ENCODE data around the gene EPHA5. TPM values are rescaled to one million over a fixed set of nuclear protein-coding genes. Genes with fewer than 3 reads are reported as not detected.
A peak's percentile ranks its signal among the peaks of the same experiment; 100 is the strongest.

Gene EPHA5
- total RNA-seq, 1 donor from 2014 or later: 1.6 TPM

- Mint-ChIP-seq H3K27me3 (ENCODE audit: low read depth) (no peaks in the 10 kb centered on the region), H3K27ac (ENCODE audit: unreplicated experiment) (no peak overlapping the region), H3K4me1 (ENCODE audit: low read depth) (no peaks in the 10 kb centered on the region), H3K36me3 (ENCODE audit: low read depth) (no peaks in the 10 kb centered on the region), H3K4me3 (ENCODE audit: unreplicated experiment) (no peak overlapping the region), H3K9me3 (ENCODE audit: low read depth) (no peaks in the 10 kb centered on the region)
- TF ChIP-seq CTCF (IDR thresholded peaks at IDR 0.05): no peak
- no peak for DNase-seq (ENCODE audit: low spot score)
These were observed 233.2 kb downstream of the EPHA5 start for GRCh38 chr4:65437102-65437501.

- Mint-ChIP-seq H3K27ac (ENCODE audit: unreplicated experiment) (no peak overlapping the region), H3K9me3 (ENCODE audit: low read depth) (peaks cover 2% of the 10 kb centered on the region), H3K36me3 (ENCODE audit: low read depth) (peaks cover 1% of the 10 kb centered on the region), H3K4me1 (ENCODE audit: low read depth) (peaks cover under 1% of the 10 kb centered on the region), H3K4me3 (ENCODE audit: unreplicated experiment) (no peak overlapping the region), H3K27me3 (ENCODE audit: low read depth) (no peaks in the 10 kb centered on the region)
- DNase-seq (ENCODE audit: low spot score): no peak
- TF ChIP-seq CTCF (IDR thresholded peaks at IDR 0.05): no peak
These were observed 248.2 kb downstream of the EPHA5 start for GRCh38 chr4:65422109-65422508.

GRCh38 chr4:65420036-65420435, 250.3 kb downstream of the EPHA5 start:
- H3K9me3 Mint-ChIP-seq (ENCODE audit: low read depth): peaks cover 2% of the 10 kb centered on the region
- no peak for DNase-seq (ENCODE audit: low spot score)
- no peak for TF ChIP-seq CTCF (IDR thresholded peaks at IDR 0.05)
- H3K27ac Mint-ChIP-seq (ENCODE audit: unreplicated experiment): no peak overlapping the region
- H3K4me3 Mint-ChIP-seq (ENCODE audit: unreplicated experiment): no peak overlapping the region
- H3K4me1 Mint-ChIP-seq (ENCODE audit: low read depth): peaks cover 7% of the 10 kb centered on the region
- H3K36me3 Mint-ChIP-seq (ENCODE audit: low read depth): peaks cover 1% of the 10 kb centered on the region
- no peaks in the 10 kb centered on the region for H3K27me3 Mint-ChIP-seq (ENCODE audit: low read depth)

- no peak overlapping the region for H3K27ac Mint-ChIP-seq (ENCODE audit: unreplicated experiment)
- H3K36me3 Mint-ChIP-seq (ENCODE audit: low read depth): peaks cover 1% of the 10 kb centered on the region
- H3K27me3 Mint-ChIP-seq (ENCODE audit: low read depth): peaks cover 2% of the 10 kb centered on the region
- H3K4me1 Mint-ChIP-seq (ENCODE audit: low read depth): peaks cover 7% of the 10 kb centered on the region
- DNase-seq (ENCODE audit: low spot score): peak; percentile 70
- no peak overlapping the region for H3K4me3 Mint-ChIP-seq (ENCODE audit: unreplicated experiment)
- no peaks in the 10 kb centered on the region for H3K9me3 Mint-ChIP-seq (ENCODE audit: low read depth)
- no peak for TF ChIP-seq CTCF (IDR thresholded peaks at IDR 0.05)
These were observed 253.4 kb downstream of the EPHA5 start for GRCh38 chr4:65416891-65417290.

GRCh38 chr4:65407483-65407882, 262.8 kb downstream of the EPHA5 start:
- Mint-ChIP-seq H3K36me3 (ENCODE audit: low read depth) (no peaks in the 10 kb centered on the region), H3K27ac (ENCODE audit: unreplicated experiment) (no peak overlapping the region), H3K27me3 (ENCODE audit: low read depth) (no peaks in the 10 kb centered on the region), H3K4me1 (ENCODE audit: low read depth) (no peaks in the 10 kb centered on the region), H3K9me3 (ENCODE audit: low read depth) (no peaks in the 10 kb centered on the region), H3K4me3 (ENCODE audit: unreplicated experiment) (no peak overlapping the region)
- TF ChIP-seq CTCF (IDR thresholded peaks at IDR 0.05): no peak
- DNase-seq (ENCODE audit: low spot score): no peak
